ENCODE measurements around the gene CLCA1. TPM values are rescaled to one million over a fixed set of nuclear protein-coding genes. Genes with fewer than 3 reads are reported as not detected.

CLCA1 gene
- total and polyA plus RNA-seq, 9 donors: 0.07 to 1.5 (median 0.43) TPM; not detected in 6

- no peaks in the 10 kb centered on the region for H3K9me3 ChIP-seq
- DNase-seq: no peak
- no peaks in the 10 kb centered on the region for H3K36me3 ChIP-seq
- H3K4me3 ChIP-seq: no peak overlapping the region
- H3K4me1 ChIP-seq (ENCODE audit: insufficient read depth): no peaks in the 10 kb centered on the region
- 58 to 84% (median 78%) methylated on average over 4 of the region's 4 CpGs for WGBS, 3 donors
- intact Hi-C loops (cut with DNase I): no loop called here
- no peak overlapping the region for H3K27ac ChIP-seq
- no peaks in the 10 kb centered on the region for H3K27me3 ChIP-seq
- TF ChIP-seq EP300 (IDR thresholded peaks at IDR 0.05): no peak
- no peak for TF ChIP-seq POLR2A (IDR thresholded peaks at IDR 0.05)
- TF ChIP-seq CTCF (IDR thresholded peaks at IDR 0.05): no peak
Observed at GRCh38 chr1:86447198-86447790, 21.4 kb upstream of the CLCA1 start.

GRCh38 chr1:86448670-86449069 is 20.1 kb upstream of the CLCA1 start:
- no peak for DNase-seq
- 73 to 75% (median 74%) methylated on average over 1 of the region's 1 CpG for WGBS, 3 donors
- Histone ChIP-seq H3K4me3 (no peak overlapping the region), H3K36me3 (no peaks in the 10 kb centered on the region), H3K27ac (no peak overlapping the region), H3K9me3 (no peaks in the 10 kb centered on the region), H3K27me3 (no peaks in the 10 kb centered on the region), H3K4me1 (ENCODE audit: insufficient read depth) (no peaks in the 10 kb centered on the region)
- intact Hi-C loops (cut with DNase I): no loop called here
- no peak for TF ChIP-seq EP300 (IDR thresholded peaks at IDR 0.05)
- no peak for TF ChIP-seq POLR2A (IDR thresholded peaks at IDR 0.05)
- no peak for TF ChIP-seq CTCF (IDR thresholded peaks at IDR 0.05)

DNA sequence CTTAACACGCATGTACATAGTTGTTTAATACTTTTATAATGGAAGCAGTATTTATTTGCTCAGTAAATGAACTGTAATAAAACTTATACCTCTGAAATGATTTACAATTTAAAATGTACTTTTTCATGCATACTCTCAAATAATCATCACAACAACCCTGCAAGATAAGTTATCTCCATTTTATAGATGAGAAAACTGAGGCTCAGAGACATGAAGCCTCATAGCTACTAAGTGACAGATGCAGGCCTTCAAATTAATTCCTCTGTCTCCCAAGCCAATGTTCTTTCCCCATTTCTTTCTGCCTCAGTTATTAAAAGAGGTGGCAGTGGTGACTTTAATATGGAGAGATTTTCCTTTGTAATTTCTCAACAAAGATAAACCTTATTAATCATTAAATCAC is 19.6 kb upstream of the CLCA1 start:
- no peak for DNase-seq
- TF ChIP-seq EP300 (IDR thresholded peaks at IDR 0.05): no peak
- TF ChIP-seq POLR2A (IDR thresholded peaks at IDR 0.05): no peak
- no peak for TF ChIP-seq CTCF (IDR thresholded peaks at IDR 0.05)
- WGBS, 3 donors: 94 to 98% (median 95%) methylated on average over 1 of the region's 1 CpG
- Histone ChIP-seq H3K27me3 (no peaks in the 10 kb centered on the region), H3K36me3 (no peaks in the 10 kb centered on the region), H3K4me1 (ENCODE audit: insufficient read depth) (no peaks in the 10 kb centered on the region), H3K27ac (no peak overlapping the region), H3K4me3 (no peak overlapping the region), H3K9me3 (no peaks in the 10 kb centered on the region)
- intact Hi-C loops (cut with DNase I): no loop called here

GRCh38 chr1:86450847-86451246 is 17.9 kb upstream of the CLCA1 start:
- no peak for DNase-seq

More at GRCh38 chr1:86450847-86451246, 17.9 kb upstream of the CLCA1 start:
- H3K9me3 ChIP-seq: no peaks in the 10 kb centered on the region
- intact Hi-C loops (cut with DNase I): no loop called here
- no peak overlapping the region for H3K27ac ChIP-seq
- H3K4me3 ChIP-seq: no peak overlapping the region
- H3K27me3 ChIP-seq: no peaks in the 10 kb centered on the region
- 60 to 65% (median 64%) methylated on average over 3 of the region's 3 CpGs for WGBS, 3 donors
- H3K36me3 ChIP-seq: no peaks in the 10 kb centered on the region
- H3K4me1 ChIP-seq (ENCODE audit: insufficient read depth): no peaks in the 10 kb centered on the region
- TF ChIP-seq POLR2A (IDR thresholded peaks at IDR 0.05): no peak
- no peak for TF ChIP-seq CTCF (IDR thresholded peaks at IDR 0.05)
- TF ChIP-seq EP300 (IDR thresholded peaks at IDR 0.05): no peak

All from ovary (tissue), 9 donors.